HG02973 (cell line): ENCODE data around the gene AP4E1.
"Not testable (repeated sequence)": the region's sequence is repeated elsewhere in the genome, so short reads cannot be mapped to it uniquely, and the experiment has no call there.

Source experiments
- ATAC-seq: cut with Tn5 transposase; IDR thresholded peaks from one replicate; pipeline ENCODE4 v1.9.1; 2021; ENCODE audit warnings: moderate library complexity; ENCODE audit not compliant: unreplicated experiment

The AP4E1 gene

DNA sequence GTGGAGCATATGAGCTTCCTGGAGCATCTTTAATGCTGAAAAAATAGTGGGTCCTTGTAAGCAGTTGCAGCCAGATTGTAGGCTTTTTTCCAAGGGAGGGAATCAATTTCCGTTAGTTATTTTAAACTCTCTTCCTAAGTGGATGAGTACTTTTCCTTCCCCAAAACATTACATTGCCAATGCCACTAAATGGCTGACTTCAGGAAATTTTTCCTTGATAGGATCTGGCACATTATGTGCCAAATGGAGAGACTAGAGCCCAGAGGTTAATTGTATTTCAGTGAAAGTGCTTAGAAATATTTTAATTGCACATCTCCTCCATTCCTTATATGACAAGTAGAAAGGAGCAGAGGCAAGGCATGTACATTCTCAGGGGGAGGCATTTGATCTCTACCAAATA, 102.7 kb downstream of the AP4E1 start:
- ATAC-seq: no peak

DNA sequence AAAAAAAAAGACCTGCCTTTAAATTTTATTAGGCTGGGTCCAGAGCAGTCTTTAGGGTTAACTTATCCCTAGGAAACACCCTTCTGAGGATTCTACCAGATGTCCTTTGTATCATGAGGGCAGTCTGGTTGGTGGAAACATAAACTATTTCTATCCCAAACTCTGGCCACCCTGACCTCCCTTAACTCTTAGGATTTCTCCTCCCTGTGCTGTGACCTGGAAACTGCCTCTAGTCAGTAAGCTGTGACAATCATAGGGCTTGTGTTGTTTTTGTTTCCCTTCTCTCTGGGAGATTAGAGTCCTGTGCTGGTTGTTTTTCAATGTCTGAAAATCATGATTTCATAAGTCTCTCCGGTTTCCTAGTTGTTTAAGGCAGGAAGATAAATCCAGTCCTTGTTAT, 108.1 kb downstream of the AP4E1 start:
- ATAC-seq: no peak

DNA sequence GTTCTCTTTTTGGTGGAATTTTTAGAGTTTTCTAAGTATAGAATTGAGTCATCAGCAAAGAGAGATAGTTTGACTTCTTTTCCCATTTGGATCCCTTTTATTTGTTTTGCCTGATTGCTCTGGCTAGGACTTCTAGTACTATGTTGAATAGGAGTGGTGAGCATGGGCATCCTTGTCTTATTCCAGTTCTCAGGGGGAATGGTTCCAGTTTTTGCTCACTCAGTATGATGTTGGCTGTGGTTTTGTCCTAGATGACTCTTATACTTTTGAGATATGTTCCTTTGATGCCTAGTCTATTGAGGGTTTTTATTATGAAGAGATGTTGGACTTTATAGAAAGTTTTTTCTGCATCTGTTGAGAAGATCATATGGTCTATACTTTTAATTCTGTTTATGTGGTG, 113.7 kb downstream of the AP4E1 start:
- no peak for ATAC-seq

DNA sequence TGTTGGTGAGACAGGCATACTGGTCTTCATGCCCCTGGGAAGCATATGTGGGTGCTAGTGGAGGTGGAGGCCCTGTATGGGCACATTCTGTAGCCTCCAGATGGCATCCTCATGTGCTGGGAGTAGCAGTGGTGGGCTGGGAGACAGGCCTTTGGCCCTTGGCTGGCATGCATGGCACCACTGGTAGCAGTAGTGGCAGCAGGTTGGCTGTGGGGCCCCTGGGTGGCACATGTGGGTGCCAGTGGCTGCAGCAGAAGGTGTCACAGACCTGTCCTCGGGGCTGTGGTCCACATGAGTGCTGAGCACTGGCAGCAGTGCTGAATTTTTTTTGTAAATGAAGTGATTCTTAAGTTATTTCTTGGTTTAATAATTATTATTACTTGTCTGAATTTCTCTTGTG, 115.0 kb downstream of the AP4E1 start:
- ATAC-seq: no peak

DNA sequence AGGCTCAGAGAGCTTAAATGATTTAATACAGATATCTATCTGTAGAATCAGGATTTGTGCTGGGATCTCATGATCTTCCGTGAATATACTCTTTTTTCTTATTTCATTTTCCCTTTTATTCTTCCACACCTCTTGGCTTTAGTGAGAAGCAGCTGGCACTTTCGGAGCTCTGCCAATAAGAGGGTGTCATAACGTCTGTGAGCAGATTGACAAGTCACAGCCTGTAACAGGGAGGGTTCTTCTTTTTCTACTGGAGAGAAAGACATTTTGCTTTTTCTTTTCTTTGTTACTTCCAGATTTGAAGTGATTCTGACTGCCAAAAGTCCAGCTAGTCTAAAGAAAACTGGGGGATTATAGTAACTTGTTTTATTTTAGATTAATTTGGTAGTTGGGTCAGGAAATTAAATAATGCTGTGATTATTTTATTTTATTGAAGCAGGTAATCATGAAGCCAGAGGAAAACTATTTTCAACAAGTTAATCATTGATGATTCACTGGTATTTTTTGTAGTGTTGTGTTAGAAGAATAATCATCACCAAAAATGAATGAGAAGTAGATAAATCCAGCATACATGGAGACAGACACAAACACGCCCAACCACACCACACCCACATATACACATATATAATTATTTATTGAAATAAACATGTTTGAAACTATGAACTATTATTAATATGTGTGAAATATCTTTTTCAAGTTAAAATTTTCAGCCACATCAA, 116.4 kb downstream of the AP4E1 start:
- ATAC-seq: no peak

DNA sequence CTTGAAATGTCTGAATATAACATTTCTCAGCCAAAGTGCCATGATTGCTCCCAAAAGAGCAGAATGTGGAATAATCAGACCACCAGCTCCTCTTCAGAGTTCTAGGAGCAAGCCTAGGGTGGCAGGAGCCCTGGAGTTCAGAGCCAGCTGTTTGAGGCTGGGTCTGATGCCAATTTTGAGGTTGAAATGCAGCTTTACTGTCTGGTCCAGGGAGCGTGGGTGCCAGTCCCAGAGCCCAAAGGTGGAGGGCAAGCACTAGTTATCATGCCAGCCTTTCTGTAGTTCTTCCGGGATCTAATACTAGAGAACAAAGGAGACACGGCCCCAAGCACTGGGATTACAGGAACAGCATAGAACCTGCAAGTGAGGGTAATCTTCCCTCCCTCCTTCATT, 117.0 kb downstream of the AP4E1 start:
- ATAC-seq: no peak

DNA sequence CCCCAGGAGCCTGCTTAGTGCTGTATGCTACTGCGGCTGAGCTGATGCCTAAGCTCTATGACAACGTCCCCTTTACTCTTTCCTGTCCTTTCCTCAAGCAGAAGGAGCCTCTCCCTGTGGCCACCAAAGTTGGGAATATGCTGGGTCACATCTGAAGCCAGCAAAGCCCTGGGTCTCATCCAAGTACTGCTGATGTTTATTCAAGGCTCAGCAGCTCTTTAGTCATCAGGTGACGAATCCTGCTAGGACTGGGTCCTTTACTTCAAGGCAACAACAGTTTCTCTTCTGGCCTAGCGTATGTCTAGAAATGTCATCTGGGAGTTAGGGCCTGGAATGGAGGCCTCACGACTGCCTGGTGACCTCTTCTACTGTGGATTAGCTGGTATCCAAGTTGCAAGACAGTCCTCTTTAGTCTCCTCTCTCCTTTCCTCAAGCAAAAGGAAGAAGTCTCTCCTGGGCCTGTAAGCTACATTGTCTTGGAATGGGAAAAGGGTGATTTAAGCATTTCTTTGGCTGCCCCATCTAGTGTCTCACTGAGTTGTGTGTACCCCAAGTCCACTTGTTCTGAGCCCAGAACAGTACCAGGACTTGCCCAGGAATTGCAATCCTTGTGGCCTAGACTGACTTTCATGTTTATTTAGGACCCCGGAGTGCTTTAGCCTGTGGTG, 122.3 kb downstream of the AP4E1 start:
- ATAC-seq: no peak

DNA sequence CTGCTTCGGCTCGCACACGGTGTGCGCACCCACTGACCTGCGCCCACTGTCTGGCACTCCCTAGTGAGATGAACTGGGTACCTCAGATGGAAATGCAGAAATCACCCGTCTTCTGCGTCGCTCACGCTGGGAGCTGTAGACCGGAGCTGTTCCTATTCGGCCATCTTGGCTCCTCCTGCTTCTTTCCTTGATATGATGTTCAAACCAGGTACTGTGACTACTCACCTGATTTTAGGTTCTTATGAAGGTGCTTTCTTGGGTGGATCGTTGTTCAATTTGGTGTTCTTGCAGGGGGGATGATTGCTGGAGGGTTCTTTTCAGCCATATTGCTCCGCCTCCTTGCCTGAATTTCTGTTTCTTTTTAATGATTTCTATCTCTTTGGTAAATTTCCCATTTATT, 129.0 kb downstream of the AP4E1 start:
- not testable (repeated sequence) for ATAC-seq

DNA sequence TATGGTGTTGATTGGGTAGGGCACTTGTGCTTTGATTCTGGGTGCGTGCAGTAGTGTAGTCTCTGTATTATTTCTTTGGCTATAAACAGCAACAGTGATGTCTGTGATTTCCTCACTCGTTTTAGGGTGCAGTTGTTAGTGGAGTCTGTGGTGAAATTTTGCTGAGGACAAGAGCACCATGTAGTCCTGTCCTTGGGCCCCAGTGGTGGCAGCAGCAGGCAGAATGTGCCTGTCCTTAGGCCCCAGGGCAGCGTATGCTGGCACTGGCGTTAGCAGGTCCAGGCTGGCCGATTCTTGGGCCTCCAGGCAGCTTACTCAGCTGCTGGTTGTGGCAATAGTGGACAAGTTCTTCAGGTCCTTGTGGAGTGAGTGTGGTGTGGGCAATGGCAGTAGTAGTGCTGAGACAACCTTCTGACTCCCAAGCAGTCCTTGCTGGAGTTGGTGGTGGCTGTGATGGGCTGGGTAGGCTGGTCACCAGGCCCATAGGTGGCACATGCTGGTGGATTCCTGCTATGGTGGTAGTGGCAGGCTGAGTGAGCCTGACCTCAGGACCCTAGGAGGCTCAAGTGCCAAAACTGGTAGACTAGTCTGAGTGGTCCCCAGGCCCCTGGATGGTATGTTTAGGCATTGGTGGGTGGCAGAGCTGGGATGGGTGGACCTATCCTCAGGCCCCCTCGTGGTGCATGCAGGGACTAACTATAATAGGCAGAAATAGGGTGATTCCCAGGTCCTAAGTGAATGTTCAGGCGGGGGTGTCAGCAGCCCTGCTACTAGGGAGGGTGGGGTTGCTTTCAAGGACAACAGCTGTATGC, 129.9 kb downstream of the AP4E1 start:
- ATAC-seq: no peak

DNA sequence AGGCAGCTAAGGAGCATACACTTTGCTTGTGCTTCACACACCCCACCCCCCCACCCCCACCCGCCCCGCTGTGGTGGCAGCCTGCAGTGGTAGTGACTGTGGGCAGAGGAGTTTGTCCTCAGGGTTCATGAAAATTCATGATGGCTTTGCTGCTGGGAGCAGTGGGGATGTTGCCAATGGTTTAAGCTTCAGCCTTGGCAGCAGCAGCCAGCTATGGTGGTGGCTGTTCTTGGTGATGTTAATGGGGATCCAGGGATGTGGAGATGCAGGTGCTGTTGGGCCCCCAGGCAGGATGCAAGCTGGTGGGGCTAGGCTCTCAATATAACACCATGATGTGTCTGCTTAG, 130.5 kb downstream of the AP4E1 start:
- no peak for ATAC-seq

DNA sequence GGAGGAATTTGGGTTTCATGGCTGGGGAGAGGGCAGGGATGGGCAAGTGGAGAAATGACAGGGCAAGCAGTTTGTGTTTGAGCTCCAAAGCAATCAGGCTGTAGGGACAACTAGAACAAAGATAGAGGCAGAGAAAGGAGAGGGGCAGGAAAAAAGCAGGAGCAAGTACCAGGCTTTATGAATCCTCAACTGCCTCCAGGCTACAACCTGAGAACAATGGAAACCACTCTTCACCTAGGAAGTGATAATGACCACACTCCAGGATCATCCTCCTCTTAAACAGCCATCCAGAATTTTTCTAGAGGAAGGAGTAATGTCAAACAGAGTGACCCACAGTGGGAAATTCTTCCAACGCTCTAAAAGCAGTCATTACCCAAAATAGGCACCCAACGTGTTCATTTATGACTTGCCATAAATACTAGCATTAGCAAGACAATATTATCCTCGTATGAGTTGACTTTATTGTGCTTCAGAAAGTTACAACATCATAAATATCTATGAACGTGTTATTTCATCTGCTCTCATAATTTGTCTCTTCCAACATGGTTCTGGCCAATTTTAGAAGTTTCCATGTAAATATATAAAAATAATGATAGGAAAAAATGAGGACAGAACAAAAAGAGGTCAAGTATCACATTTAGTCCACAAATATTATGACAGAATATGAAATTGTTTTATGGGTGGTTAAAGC, 135.7 kb downstream of the AP4E1 start:
- ATAC-seq: no peak

DNA sequence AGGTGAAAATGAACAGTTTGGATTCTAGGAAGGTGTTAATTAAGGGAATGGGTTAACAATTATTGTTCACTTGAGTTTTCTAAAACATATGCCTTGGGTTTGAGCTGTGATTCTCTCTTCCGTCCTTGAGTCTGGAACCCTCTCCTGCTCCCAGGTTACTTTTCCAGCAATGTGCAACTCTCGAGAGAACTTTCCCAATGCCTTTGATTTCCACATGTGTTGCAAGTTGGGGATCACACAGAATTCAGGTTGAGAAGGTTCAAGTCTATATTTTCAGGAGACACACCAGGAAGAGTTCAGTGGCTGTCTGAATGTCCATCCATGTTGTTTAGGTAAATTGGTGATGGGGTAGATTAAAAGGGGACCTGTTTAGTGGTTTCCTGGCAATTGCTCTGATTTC, 137.5 kb downstream of the AP4E1 start:
- no peak for ATAC-seq

DNA sequence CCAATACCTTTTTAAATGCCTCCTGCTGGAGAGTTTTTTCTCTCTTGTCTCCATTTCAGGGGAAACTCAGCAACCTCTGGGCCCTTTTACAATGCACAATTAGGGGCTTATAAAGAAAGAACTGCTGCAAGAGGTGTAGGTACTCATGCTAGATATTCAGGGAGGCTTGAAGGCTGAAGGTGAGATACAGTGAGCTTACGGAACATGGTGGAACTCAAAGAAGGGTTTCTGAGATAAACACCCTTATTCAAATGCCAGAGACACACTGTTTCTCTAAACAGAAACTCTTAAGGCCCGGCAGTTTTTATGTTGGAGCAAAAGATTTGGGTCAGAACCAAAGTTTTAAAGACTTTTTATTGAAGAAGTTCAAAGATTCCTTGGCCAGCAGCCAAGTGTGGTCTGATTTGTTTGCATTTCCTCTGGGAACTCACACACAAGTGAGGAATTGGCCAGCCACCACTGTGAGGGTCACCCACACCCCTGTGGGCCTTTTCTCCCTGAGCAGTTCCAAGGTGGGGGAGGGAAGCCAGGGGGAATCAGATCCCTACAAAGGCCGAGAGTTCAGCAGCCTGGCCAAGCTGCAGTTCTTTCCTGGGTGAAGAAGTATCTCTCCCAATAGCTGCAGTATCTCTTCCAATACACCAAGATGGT, 138.4 kb downstream of the AP4E1 start:
- ATAC-seq: no peak

DNA sequence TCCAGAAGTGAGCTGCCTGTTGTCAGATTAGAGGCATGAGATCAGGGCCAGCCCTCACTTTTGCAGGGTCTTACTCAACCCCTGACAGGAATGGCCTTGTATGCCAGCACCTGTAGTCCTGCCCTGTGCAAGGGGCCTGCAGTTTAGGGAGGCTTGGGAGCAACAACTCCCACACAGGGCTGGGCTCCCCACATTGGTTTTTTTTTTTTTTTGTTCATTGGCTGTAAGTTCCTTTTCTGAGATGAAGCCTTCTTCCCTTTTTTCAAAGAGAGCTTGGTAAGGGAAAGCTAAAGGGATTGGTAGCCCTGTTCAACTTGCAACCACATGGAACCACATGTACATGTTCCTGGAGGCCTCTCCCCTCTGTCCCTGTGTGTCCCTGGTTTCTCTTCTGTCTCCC, 139.8 kb downstream of the AP4E1 start:
- no peak for ATAC-seq

DNA sequence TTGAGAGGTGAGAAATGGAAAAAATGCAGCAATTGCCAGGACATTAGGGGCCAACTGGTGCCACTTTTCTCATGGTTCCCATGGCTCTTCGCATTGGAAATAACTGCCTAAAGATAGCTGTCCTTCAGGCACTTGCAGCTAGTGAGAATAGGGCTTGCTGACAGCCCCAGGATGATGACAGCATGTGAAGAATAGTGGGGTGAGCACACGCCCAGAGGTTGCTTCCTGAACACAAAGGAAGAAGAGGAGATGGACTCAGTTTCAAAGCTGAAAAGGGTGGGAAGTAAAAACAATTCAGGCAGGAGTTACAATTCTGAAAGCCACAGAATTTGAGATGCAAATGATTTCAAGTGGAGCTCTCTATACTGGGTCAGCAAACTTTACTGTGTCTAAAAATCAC, 140.6 kb downstream of the AP4E1 start:
- ATAC-seq: no peak

DNA sequence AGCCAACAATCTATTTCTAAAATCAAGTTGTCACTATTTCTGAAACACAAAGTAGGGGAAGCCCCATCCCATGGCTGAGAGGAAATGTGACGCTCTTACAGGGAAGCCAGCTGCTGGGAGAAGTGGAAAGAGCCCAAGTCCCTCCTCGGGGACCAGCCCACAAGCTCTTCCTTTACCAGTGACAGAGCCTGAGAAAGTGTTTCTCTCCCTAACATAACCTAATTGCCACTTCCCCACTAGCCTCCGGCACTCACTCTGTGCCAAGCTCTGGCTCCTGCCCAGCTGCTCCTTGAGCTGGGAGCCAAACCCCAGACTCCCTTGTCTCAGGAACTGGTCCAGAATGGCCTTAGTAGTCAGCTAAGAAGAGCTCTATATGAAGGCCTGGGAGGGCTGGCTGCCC, 143.3 kb downstream of the AP4E1 start:
- ATAC-seq: no peak

DNA sequence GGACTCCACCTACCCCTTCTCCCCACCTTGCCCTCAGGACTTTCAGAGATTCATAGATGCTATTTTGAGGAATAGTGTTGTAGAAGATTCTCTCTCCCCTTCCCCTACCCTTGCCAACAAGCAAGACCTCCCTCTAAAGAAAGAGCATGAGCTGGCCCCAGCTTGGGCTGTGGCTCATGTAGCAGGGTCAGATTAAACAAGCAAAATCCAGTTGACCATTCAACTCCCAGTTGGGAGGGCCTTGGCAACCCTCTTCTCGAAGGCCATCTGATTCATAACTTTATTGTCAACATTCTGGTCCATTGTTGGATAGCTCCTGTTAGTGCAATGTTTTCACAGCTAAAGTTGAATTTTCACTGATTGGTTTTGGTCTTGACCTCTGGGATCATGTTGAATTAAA, 145.1 kb downstream of the AP4E1 start:
- ATAC-seq: no peak

DNA sequence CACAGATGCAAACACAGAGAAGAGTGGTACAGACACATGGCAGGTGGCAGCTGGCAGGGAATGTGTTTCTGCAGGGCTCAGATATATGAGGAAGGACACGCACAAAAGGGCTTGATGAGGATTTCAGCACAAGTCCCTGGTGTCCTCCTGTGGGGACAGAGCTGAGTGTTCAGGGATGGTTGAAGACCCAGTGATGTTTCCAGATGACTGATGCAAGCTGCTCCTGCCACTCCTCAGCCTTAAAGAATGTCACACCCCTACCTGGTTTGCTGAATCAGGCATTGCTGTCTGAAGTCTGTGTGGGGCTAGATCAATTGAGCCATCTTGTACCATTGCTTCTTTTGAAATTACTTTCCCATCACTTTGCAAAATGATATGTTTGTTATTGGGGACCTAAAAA, 146.1 kb downstream of the AP4E1 start:
- ATAC-seq: no peak
